NCI-H345 treated with DMSO at 0.1 percent for 48 hours (cell line): ENCODE data around the gene MCC.

ENCODE experiments used
- DNase-seq: peaks from one replicate; lab custom pipeline; 2025; ENCODE audit not compliant: unreplicated experiment; lab: John Stamatoyannopoulos, UW

The MCC gene

GRCh38 chr5:113230711-113231652, 257.3 kb downstream of the MCC start:
- DNase-seq = no peak

GRCh38 chr5:113227798-113228197, 260.5 kb downstream of the MCC start:
- no peak for DNase-seq

DNA sequence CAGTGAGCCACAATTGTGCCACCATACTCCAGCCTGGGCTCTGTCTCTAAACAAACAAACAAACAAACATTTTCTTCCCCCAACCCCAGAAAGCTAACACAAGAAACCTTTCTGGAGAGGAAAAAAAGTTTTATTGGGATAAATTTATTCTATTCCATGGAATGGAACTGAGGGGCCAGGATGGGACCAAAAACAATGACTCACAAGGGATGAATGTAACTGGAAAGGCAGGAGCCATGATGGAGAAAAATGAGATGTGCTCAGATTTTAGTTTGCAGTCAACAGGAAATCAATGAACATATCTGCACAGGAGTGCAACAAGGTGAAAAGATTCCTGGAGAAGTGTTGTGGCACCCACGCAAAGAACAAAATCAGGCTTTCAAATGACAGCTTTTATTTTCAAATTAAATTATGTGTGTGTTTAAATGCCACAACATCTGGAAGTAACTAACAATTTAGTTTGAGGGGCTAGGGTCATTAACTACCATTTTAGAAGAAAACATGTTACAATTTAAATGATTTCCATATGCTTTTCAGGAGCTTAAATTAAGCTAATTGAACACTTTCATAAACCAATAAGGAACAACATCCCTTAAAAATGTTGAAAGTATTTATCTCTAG, 262.0 kb downstream of the MCC start:
- DNase-seq = no peak

- no peak for DNase-seq
Observed at GRCh38 chr5:113225259-113225658, 263.0 kb downstream of the MCC start.

- no peak for DNase-seq
Observed at GRCh38 chr5:113224605-113225065, 263.6 kb downstream of the MCC start.

DNA sequence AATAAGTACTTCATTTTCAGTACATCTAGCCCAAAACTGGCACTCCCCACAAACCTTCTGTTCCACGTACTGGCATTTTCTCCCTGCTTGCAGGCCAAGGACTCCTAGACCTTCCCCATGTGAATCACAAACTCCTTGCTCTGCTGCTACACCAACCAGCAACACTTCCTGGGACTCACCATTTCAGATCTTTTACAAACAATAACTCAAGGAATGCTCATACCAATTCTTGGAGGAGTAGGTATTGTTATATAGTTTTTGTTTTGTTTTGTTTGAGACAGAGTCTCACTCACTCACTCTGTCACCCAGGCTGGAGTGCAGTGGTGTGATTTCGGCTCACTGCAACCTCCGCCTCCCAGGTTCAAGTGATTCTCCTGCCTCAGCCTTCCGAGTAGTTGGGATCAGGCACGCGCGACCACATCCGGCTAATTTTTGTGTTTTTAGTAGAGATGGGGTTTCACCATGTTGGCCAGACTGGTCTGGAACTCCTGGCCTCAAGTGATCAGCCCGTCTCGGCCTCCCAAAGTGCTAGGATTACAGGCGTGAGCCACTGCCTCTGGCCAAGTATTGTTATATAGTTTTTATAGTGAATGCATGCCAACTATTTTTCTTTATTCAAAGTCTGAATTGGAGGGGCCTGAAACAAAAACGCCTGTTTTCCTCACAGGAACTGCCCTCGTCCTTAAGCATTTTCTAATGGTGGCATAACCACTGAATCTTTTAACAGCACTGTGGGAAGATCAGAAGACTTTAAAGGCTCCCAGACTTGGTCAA, 264.2 kb downstream of the MCC start:
- no peak for DNase-seq

DNA sequence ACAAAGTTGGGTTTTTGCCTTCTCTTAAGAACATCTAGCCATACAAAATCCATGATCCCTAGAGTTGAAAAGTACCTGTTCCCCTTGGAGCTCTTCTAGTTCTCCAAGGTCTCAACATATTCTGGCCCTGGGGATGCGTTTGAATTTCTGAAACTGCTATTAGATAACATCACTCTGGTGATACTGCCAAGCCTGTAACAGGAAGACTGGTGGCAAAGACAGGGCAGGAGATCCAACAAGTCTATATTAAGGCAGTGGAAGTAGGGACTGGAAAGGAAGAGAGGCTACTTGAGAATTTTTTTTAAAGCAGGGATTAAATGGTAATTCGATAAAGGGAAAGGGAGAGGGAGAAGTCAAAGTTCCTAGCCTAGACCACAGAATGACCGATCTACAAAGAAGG, 264.9 kb downstream of the MCC start:
- DNase-seq = no peak

DNA sequence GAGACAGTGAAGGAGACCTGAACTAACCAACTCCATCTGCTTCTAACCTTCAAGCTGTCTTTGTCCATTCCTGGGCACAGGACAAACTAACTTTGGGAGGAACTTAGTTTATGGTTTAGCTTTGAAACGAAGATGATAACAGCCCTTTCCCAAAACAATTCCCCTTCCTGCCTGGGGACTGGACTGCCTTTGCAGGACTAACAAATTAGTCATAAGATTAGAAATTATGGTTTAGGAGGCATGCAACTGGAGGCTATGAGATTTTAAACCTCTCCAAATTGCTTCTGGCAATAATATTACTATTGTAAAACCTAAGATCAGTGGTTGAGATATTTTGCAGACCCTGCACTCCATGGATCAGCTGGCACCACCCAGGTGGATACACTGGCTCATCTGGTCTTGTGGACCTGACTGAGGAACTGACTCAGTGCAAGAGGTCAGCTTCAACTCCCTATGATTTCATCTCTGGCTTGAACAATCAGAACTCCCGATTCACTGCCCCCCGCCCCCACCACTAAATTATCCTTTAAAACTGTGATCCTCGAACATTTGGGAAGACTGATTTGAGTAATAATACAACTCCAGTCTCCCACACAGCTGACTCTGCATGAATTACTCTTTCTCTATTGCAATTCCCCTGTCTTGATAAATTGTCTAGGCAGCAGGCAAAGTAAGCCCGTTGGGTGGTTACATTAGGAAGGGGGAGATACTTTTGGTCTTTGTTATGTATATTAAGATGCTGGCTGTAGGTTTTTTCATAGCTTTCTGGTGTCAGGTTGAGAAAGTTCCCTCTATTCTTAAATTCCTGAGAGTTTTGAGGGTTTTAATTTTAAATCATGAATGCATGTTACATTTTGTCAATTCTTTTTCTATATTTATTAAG, 266.7 kb downstream of the MCC start:
- no peak for DNase-seq

GRCh38 chr5:113219695-113220094, 268.6 kb downstream of the MCC start:
- DNase-seq = no peak

- no peak for DNase-seq
Observed at GRCh38 chr5:113218906-113219517, 269.2 kb downstream of the MCC start.

GRCh38 chr5:113218200-113218599, 270.1 kb downstream of the MCC start:
- no peak for DNase-seq

DNA sequence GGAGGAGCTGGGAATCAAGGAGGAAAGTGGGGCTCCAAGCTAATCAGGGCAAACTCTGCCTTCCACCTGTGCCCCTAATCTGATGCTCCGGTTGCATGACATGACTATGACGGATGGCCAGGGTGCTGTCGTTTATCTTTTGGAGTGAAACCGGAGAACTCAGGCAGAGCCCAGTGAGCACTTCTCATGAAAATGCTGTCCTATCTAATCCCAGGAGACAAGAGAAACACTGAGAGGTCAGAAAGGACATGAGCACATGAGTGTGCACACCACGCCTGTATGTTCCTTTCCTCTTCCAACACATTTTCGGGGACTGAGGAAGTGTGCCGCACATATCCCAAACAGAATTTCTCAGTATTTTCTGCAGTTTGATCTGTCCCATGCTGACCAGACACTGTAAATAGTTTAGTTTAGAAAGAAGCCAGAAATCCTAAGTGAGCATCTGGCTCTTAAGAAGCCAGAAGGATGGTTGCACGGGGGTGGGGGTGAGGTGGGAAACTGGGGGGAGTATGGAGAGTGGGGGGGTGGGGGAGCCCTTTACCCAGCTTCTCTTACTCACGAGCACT, 270.6 kb downstream of the MCC start:
- no peak for DNase-seq

- DNase-seq = no peak
Observed at GRCh38 chr5:113216545-113216944, 271.7 kb downstream of the MCC start.

DNA sequence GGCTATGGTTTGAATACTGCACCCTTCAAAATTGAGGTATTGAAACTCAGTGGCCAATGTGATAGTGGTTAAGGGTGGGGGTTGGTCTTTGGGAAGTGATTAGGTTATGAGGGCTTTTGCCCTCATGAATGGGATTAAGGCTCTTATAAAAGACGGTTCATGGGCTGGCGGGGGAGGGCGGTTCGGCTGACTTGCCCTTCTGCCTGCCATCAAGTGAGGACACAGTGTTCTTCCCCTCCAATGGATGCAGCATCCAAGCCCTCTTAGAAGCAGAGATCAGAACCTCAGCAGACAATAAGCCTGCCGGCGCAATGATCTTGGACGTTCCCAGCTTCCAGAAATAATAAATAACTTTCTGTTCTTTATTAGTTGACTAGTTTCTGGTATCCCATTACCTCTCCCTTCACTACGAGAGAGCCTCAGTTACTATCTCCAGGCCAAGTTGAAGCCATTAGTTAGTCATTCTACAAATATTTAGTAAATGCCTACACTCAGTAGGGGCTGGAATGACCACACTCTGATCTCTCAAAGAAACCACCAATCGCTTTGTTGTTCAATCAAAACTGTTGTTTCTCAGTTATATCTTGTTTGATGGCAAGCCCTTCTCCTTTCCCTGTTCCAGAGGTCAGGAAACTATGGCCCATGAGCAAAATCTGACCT, 272.7 kb downstream of the MCC start:
- DNase-seq = no peak

DNA sequence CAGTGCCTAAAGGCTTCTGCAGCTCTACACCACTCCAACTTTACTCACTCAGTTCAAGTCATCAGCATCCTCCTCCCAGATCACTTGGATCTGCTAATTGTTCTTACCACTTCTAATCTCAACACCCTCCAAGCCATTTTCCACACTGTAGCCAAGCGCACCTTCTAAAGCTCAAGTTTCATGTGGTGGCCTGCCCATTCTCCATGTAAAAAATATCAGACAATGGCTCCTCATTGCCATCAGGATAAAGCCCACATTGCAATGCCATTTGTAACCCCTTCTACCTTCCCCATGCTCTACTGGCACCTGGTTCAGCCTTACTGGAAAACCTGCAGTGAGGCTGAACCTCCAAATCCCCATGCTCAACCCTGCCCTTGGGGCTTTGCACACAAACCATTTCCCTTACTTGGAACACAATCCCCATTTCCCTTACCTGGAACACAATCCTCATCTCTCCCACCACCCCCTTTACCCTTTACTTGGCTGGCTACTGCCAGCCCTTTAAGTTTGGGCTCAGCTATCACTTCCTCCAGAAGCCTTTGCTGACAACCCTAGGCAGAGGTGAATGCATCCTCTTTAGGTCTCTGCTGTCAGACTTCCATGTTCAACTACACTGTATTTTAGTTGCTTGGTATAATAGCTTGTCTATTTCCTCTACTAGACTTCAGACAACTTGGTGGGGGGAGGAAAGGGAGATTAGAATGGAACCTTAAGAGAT, 273.5 kb downstream of the MCC start:
- no peak for DNase-seq

GRCh38 chr5:113213551-113214425, 274.5 kb downstream of the MCC start:
- no peak for DNase-seq

DNA sequence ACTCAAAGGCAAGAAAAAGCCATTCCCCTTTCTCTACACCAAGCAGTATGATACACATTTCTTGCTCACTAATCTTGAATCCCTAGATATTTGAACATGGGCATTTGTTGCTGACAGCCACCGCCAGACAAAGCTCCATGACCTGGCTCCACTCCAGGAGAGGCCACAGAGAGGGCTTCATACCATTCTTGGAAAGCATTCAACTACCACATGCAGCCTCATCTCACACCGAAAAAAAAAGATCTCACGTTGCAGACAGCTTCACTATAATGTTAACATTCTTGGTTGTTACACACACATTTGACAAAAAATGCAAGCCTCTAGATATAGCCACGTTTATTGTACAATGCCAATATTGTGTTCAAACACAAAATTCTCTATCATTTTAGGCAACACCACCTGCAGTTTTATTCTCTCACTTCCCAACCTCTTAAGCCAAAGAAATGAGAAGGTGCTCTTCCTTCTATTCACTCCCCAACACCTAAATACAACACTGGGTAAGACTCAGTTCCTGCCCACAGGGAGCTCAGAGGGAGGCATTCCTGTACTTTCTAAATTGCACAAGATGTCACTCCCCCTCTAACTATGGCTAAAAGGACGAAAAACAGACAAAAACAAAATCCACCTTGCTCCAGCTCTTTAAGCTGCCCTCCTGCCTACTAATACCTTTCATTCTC, 275.9 kb downstream of the MCC start:
- no peak for DNase-seq
